ENCODE data around the gene HMGCS2.

DNA sequence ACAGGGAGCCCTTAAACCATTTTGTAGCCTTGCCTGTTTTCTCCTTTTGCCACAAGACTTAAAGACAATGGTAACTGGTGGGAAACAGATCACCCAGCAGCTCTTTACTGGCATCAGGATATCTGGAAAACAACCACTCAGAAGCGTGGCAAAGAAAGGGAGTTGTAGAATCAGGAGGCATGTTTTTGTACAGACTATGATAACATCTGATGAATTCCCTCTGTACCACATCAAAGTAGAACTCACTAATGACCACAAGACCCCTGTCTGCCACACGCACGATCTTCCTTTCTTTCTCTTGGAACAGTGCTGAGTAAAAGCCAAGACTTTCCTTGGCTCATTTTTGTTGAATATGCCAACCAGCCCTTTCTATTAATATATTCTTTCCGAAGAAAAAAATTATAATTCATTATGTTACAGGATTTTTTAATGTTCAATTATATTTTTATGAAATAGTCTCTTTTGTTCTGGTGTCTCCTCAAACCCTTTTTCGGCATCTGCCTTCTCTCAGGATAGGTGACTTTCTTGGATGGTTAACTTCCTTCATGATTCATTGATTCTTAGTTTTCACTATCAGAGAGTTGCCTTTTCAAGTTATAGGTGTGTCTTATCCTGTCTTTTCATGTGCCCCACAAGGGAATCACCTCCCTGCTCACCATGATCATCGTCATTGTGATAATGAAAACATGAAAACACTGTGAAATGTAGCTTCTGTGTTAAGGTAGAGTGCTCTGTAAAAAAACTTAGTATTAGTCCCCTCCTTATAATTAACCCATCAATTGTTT is 64.8 kb downstream of the HMGCS2 start:
- no peak for TF ChIP-seq CTCF (IDR thresholded peaks at IDR 0.05; ENCODE audit: low read depth, low read length)
- no peak for TF ChIP-seq POLR2A (IDR thresholded peaks at IDR 0.05; ENCODE audit: extremely low read depth, insufficient read length)
- no peak for TF ChIP-seq MYC (IDR thresholded peaks at IDR 0.05; ENCODE audit: low read depth, low read length)

All from NB4 (cell line).